OCI-LY3 (cell line): ENCODE measurements around the gene CRTAP.

Experiments
- H2AFZ ChIP-seq: fragments of 200-600, 300-600 bp; shearing (Covaris generic); 2 replicates; pipeline ENCODE4 v1.6.0; 2014; ENCODE audit warnings: antibody characterized with exemption, low read depth, low read length
- H3K27ac ChIP-seq: fragments of 200-600, 300-600 bp; sonication (generic); 2 replicates; pipeline ENCODE4 v1.5.1; 2014; ENCODE audit warnings: mild to moderate bottlenecking, low read length, moderate library complexity, mixed read lengths
- H3K27me3 ChIP-seq: fragments of 200-600, 300-600 bp; sonication (generic); 2 replicates; pipeline ENCODE4 v1.6.1; 2014; ENCODE audit warnings: low read depth, low read length, mixed read lengths
- H3K36me3 ChIP-seq: fragments of 200-600, 300-600 bp; sonication (generic); replicated peaks from 2 replicates; pipeline ENCODE3; 2014; ENCODE audit warnings: low read depth, low read length, mixed read lengths
- H3K4me1 ChIP-seq: fragments of 300-600, 200-600 bp; sonication (generic); 2 replicates; pipeline ENCODE4 v1.6.1; 2014; ENCODE audit warnings: low read length, mixed read lengths
- H3K4me2 ChIP-seq: fragments of 200-600, 300-600 bp; sonication (generic); 2 replicates; pipeline ENCODE4 v1.6.1; 2014; ENCODE audit warnings: low read length, mixed read lengths
- H3K4me3 ChIP-seq: fragments of 300-600, 200-600 bp; sonication (generic); 2 replicates; pipeline ENCODE4 v1.5.1; 2014; ENCODE audit warnings: antibody characterized with exemption, mild to moderate bottlenecking, low read length, moderate library complexity
- H3K79me2 ChIP-seq: fragments of 300-600, 200-600 bp; shearing (Covaris generic); 2 replicates; pipeline ENCODE4 v1.6.1; 2014; ENCODE audit warnings: mild to moderate bottlenecking, low read length, mixed read lengths
- H3K9ac ChIP-seq: fragments of 300-600, 200-600 bp; shearing (Covaris generic); 2 replicates; pipeline ENCODE4 v1.6.0; 2014; ENCODE audit warnings: mild to moderate bottlenecking, low read length, moderate library complexity
- H3K9me3 ChIP-seq: fragments of 200-600, 300-600 bp; shearing (Covaris generic); 2 replicates; pipeline ENCODE4 v1.6.1; 2014; ENCODE audit warnings: low read length, mixed read lengths; ENCODE audit not compliant: insufficient read depth
- H4K20me1 ChIP-seq: fragments of 200-600, 300-600 bp; sonication (generic); 2 replicates; pipeline ENCODE4 v1.6.1; 2016; ENCODE audit warnings: low read length, mixed read lengths; ENCODE audit not compliant: insufficient read depth
- EZH2phosphoT487 ChIP-seq: fragments of 200-600 bp; shearing (Covaris generic); IDR thresholded peaks from 2 replicates; pipeline ENCODE4 v1.6.1; 2018; ENCODE audit warnings: antibody characterized with exemption, mixed run types, low read depth
- TF ChIP-seq, protein P1 (sequence below): fragments of 200-600, 300-600 bp; sonication (generic); IDR thresholded peaks from 2 replicates; pipeline ENCODE4 v1.5.1; 2014; ENCODE audit warnings: antibody characterized with exemption, low read length, low read depth

CRTAP gene

GRCh38 chr3:33173103-33173502, 59.3 kb downstream of the CRTAP start:
- no peak overlapping the region for H3K4me2 ChIP-seq
- H3K36me3 ChIP-seq = no peaks in the 10 kb centered on the region
- no peaks in the 10 kb centered on the region for H3K79me2 ChIP-seq
- H3K27ac ChIP-seq = no peak overlapping the region
- H4K20me1 ChIP-seq = no peaks in the 10 kb centered on the region
- no peak for TF ChIP-seq EZH2phosphoT487
- TF ChIP-seq, protein P1, sequence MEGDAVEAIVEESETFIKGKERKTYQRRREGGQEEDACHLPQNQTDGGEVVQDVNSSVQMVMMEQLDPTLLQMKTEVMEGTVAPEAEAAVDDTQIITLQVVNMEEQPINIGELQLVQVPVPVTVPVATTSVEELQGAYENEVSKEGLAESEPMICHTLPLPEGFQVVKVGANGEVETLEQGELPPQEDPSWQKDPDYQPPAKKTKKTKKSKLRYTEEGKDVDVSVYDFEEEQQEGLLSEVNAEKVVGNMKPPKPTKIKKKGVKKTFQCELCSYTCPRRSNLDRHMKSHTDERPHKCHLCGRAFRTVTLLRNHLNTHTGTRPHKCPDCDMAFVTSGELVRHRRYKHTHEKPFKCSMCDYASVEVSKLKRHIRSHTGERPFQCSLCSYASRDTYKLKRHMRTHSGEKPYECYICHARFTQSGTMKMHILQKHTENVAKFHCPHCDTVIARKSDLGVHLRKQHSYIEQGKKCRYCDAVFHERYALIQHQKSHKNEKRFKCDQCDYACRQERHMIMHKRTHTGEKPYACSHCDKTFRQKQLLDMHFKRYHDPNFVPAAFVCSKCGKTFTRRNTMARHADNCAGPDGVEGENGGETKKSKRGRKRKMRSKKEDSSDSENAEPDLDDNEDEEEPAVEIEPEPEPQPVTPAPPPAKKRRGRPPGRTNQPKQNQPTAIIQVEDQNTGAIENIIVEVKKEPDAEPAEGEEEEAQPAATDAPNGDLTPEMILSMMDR = no peak
- H3K4me1 ChIP-seq = no peaks in the 10 kb centered on the region
- no peak overlapping the region for H3K4me3 ChIP-seq
- no peak overlapping the region for H2AFZ ChIP-seq
- no peak overlapping the region for H3K9ac ChIP-seq
- no peaks in the 10 kb centered on the region for H3K9me3 ChIP-seq
- no peaks in the 10 kb centered on the region for H3K27me3 ChIP-seq

- Histone ChIP-seq H3K4me1 (no peaks in the 10 kb centered on the region), H3K79me2 (no peaks in the 10 kb centered on the region), H4K20me1 (no peaks in the 10 kb centered on the region), H3K9me3 (no peaks in the 10 kb centered on the region), H3K27ac (no peak overlapping the region), H3K27me3 (no peaks in the 10 kb centered on the region), H3K4me3 (no peak overlapping the region), H2AFZ (no peak overlapping the region), H3K4me2 (no peak overlapping the region), H3K9ac (no peak overlapping the region), H3K36me3 (no peaks in the 10 kb centered on the region)
- TF ChIP-seq, protein P1 = no peak
- TF ChIP-seq EZH2phosphoT487 = no peak
These were observed 59.9 kb downstream of the CRTAP start for GRCh38 chr3:33173672-33174071.

DNA sequence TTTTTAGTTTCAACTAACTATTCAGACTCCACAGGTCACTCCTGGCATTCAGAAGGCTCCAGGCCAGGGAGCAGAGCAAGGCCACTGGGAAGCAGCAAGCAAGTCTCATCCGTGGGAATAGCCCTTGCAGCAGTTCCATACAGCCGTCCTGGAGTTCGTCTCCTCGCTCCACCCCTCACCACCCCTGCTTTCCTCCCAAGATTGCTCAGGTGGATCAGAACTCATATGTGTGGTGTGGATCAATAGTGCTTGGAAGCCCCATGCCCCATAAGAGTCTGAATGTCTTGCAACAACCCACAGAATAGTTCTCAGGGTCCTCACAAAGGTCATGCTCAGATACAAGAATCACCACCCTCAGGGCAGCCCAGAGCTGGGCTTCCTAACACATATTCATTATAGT, 60.3 kb downstream of the CRTAP start:
- TF ChIP-seq, protein P1 = no peak
- no peak for TF ChIP-seq EZH2phosphoT487
- Histone ChIP-seq H3K36me3 (no peaks in the 10 kb centered on the region), H3K4me1 (no peaks in the 10 kb centered on the region), H3K9me3 (no peaks in the 10 kb centered on the region), H2AFZ (no peak overlapping the region), H4K20me1 (no peaks in the 10 kb centered on the region), H3K79me2 (no peaks in the 10 kb centered on the region), H3K27ac (no peak overlapping the region), H3K9ac (no peak overlapping the region), H3K27me3 (no peaks in the 10 kb centered on the region), H3K4me2 (no peak overlapping the region), H3K4me3 (no peak overlapping the region)

- Histone ChIP-seq H3K9me3 (no peaks in the 10 kb centered on the region), H2AFZ (no peak overlapping the region), H3K27me3 (no peaks in the 10 kb centered on the region), H3K79me2 (no peaks in the 10 kb centered on the region), H3K4me3 (no peak overlapping the region), H3K4me2 (no peak overlapping the region), H3K9ac (no peak overlapping the region), H4K20me1 (no peaks in the 10 kb centered on the region), H3K4me1 (no peaks in the 10 kb centered on the region), H3K36me3 (no peaks in the 10 kb centered on the region), H3K27ac (no peak overlapping the region)
- TF ChIP-seq, protein P1 = no peak
- TF ChIP-seq EZH2phosphoT487 = no peak
These were observed 61.0 kb downstream of the CRTAP start for GRCh38 chr3:33174711-33175414.
